HepG2 (cell line): ENCODE results near the gene CRYAB. TPM values are rescaled to one million over a fixed set of nuclear protein-coding genes. Genes with fewer than 3 reads are reported as not detected.

Experiments used
- BORCS8-MEF2B ChIP-seq: sonication (generic); formaldehyde crosslinking; IDR thresholded peaks from 2 replicates; pipeline ENCODE4 v1.8.0; 2022; ENCODE audit warnings: mild to moderate bottlenecking, missing genetic modification reagents
- FOXA3 ChIP-seq: IDR thresholded peaks from 2 replicates; pipeline ENCODE4 v1.6.1; 2016; ENCODE audit warnings: missing genetic modification reagents, missing compliant biosample characterization
- JUNB ChIP-seq: sonication (generic); formaldehyde crosslinking; IDR thresholded peaks from 2 replicates; pipeline ENCODE4 v1.8.0; 2022; ENCODE audit warnings: missing genetic modification reagents, mild to moderate bottlenecking, borderline replicate concordance
- MAZ ChIP-seq, 2 experiments: sonication (generic) in 1 of 2; formaldehyde crosslinking in 1 of 2; IDR thresholded peaks; 2 replicates each; pipeline versions ENCODE4 v1.5.0 to v1.6.1; 2012 to 2020; ENCODE audit warnings: low read depth in 2 of 2, mild to moderate bottlenecking in 2 of 2, borderline replicate concordance in 1 of 2, improper control_type of control experiment in 1 of 2, low read length in 1 of 2, missing genetic modification reagents in 1 of 2, moderate library complexity in 1 of 2
- NBN ChIP-seq: fragments of 450-650 bp; conservative IDR thresholded peaks from 2 replicates; pipeline ENCODE4 v1.6.1; 2017
- TAF15 ChIP-seq: fragments of 200-400 bp; formaldehyde crosslinking; IDR thresholded peaks from one replicate; pipeline ENCODE4 v1.6.1; 2018; ENCODE audit warnings: mild to moderate bottlenecking, low read depth, low read length; ENCODE audit not compliant: poor library complexity, severe bottlenecking
- TCF7 ChIP-seq: sonication (generic); IDR thresholded peaks from 2 replicates; pipeline ENCODE4 v1.6.1; 2016; ENCODE audit warnings: antibody characterized with exemption, low read depth
- ZBTB3 ChIP-seq: sonication (generic); formaldehyde crosslinking; IDR thresholded peaks from 2 replicates; pipeline ENCODE4 v1.4.0; 2020; ENCODE audit warnings: low read depth, mild to moderate bottlenecking, moderate library complexity, missing genetic modification reagents, borderline replicate concordance
- ZNF124 ChIP-seq: sonication (generic); formaldehyde crosslinking; IDR thresholded peaks from 2 replicates; pipeline ENCODE4 v1.4.0; 2020; ENCODE audit warnings: missing genetic modification reagents
- ZNF20 ChIP-seq: sonication (generic); formaldehyde crosslinking; IDR thresholded peaks from 2 replicates; pipeline ENCODE4 v1.4.0; 2020; ENCODE audit warnings: mild to moderate bottlenecking, moderate library complexity, missing genetic modification reagents
- ZNF329 ChIP-seq: sonication (generic); formaldehyde crosslinking; IDR thresholded peaks from 2 replicates; pipeline ENCODE4 v1.9.0; 2021; ENCODE audit warnings: low read depth, mild to moderate bottlenecking, missing genetic modification reagents
- ZNF432 ChIP-seq: sonication (generic); formaldehyde crosslinking; IDR thresholded peaks from 2 replicates; pipeline ENCODE4 v1.5.0; 2020; ENCODE audit warnings: missing genetic modification reagents, mild to moderate bottlenecking, borderline replicate concordance
- ZNF678 ChIP-seq: sonication (generic); formaldehyde crosslinking; IDR thresholded peaks from 2 replicates; pipeline ENCODE4 v1.4.0; 2020; ENCODE audit warnings: mild to moderate bottlenecking, missing genetic modification reagents
- ZNF687 ChIP-seq: sonication (generic); formaldehyde crosslinking; IDR thresholded peaks from 2 replicates; pipeline ENCODE4 v1.5.1; 2020; ENCODE audit warnings: mild to moderate bottlenecking, missing genetic modification reagents, moderate library complexity
- ZNF749 ChIP-seq: sonication (generic); formaldehyde crosslinking; IDR thresholded peaks from 2 replicates; pipeline ENCODE4 v1.8.0; 2022; ENCODE audit warnings: mild to moderate bottlenecking, missing genetic modification reagents, moderate library complexity, borderline replicate concordance
- ZSCAN12 ChIP-seq: sonication (generic); formaldehyde crosslinking; IDR thresholded peaks from 2 replicates; pipeline ENCODE4 v1.9.0; 2021; ENCODE audit warnings: mild to moderate bottlenecking, missing genetic modification reagents
- polyA plus RNA-seq, 8 experiments: library from polyadenylated mRNA; depleted of rRNA in 3 of 8; stranded (reverse) in 7 of 8; unstranded in 1 of 8; fragments of >200 nt; fragmentation: Illumina TruSeq in 4 of 8; extraction: Trizol in 4 of 8; gene quantifications; 2 replicates each; pipeline versions ENCODE4 v1.2.1 to v1.2.3, GENCODE V29; 2011 to 2016; ENCODE audit warnings: low read depth in 4 of 8, missing spikeins in 1 of 8, mixed read lengths in 1 of 8; ENCODE audit not compliant: insufficient read depth in 1 of 8
- total RNA-seq, 5 experiments: library from RNA; depleted of rRNA; stranded (reverse); fragments of >200 nt; fragmentation: Illumina TruSeq; extraction: Trizol; gene quantifications; 2 replicates each; pipeline ENCODE4 v1.2.3, GENCODE V29; 2016; ENCODE audit warnings: low read depth in 1 of 5
- TF ChIP-seq, protein P1 (sequence below): sonication (generic); formaldehyde crosslinking; IDR thresholded peaks from 2 replicates; pipeline ENCODE4 v1.8.0; 2022; ENCODE audit warnings: mild to moderate bottlenecking, missing genetic modification reagents; ENCODE audit not compliant: insufficient replicate concordance
- TF ChIP-seq, protein P2 (sequence below): sonication (generic); formaldehyde crosslinking; IDR thresholded peaks from 2 replicates; pipeline ENCODE4 v1.8.1; 2023; ENCODE audit warnings: missing genetic modification reagents, inconsistent platforms, borderline replicate concordance
- TF ChIP-seq, protein P3 (sequence below): sonication (generic); formaldehyde crosslinking; IDR thresholded peaks from 2 replicates; pipeline ENCODE4 v1.4.0; 2020; ENCODE audit warnings: mild to moderate bottlenecking, missing genetic modification reagents

Gene CRYAB
- total and polyA plus RNA-seq, 2 of the 13 experiments (the other 11 are each of a cell fraction or from before 2014, with no cell fraction given) = 0.55 to 1.1 TPM

GRCh38 chr11:111878849-111879636, 32.5 kb downstream of the CRYAB start, which contains the start of the genes CFAP68 and FDXACB1 (continued):
- TF ChIP-seq ZNF20 (CRISPR knock-in tag) (no peak), ZSCAN12 (CRISPR knock-in tag) (no peak), NBN (no peak), ZNF329 (CRISPR knock-in tag) (peak; percentile 84), TAF15 (no peak), TCF7 (peak; percentile 77), JUNB (CRISPR knock-in tag) (no peak), ZBTB3 (CRISPR knock-in tag) (no peak; the same call in 1 of the 2 replicates), BORCS8-MEF2B (CRISPR knock-in tag) (peak; percentile 19; the same call in 1 of the 2 replicates), ZNF687 (CRISPR knock-in tag) (peak; percentile 92), ZNF678 (CRISPR knock-in tag) (0 out of 2 replicates have a peak, but pooled peaks have one; percentile 32), MAZ (IDR thresholded peaks at IDR 0.05; ENCODE audit: borderline replicate concordance, low read depth, low read length) (peak; percentile 64), MAZ (CRISPR knock-in tag; IDR thresholded peaks at IDR 0.05; ENCODE audit: low read depth) (peak; percentile 94), ZNF432 (no peak), ZNF749 (CRISPR knock-in tag) (peak; percentile 74; the same call in 1 of the 2 replicates), ZNF124 (CRISPR knock-in tag) (peak; percentile 60; the same call in 1 of the 2 replicates), FOXA3 (CRISPR knock-in tag) (peak; percentile 52)
- TF ChIP-seq, protein P1, sequence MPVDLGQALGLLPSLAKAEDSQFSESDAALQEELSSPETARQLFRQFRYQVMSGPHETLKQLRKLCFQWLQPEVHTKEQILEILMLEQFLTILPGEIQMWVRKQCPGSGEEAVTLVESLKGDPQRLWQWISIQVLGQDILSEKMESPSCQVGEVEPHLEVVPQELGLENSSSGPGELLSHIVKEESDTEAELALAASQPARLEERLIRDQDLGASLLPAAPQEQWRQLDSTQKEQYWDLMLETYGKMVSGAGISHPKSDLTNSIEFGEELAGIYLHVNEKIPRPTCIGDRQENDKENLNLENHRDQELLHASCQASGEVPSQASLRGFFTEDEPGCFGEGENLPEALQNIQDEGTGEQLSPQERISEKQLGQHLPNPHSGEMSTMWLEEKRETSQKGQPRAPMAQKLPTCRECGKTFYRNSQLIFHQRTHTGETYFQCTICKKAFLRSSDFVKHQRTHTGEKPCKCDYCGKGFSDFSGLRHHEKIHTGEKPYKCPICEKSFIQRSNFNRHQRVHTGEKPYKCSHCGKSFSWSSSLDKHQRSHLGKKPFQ (CRISPR knock-in tag) = no peak
- TF ChIP-seq, protein P2, sequence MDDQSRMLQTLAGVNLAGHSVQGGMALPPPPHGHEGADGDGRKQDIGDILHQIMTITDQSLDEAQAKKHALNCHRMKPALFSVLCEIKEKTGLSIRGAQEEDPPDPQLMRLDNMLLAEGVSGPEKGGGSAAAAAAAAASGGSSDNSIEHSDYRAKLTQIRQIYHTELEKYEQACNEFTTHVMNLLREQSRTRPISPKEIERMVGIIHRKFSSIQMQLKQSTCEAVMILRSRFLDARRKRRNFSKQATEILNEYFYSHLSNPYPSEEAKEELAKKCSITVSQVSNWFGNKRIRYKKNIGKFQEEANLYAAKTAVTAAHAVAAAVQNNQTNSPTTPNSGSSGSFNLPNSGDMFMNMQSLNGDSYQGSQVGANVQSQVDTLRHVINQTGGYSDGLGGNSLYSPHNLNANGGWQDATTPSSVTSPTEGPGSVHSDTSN = no peak
- TF ChIP-seq, protein P3, sequence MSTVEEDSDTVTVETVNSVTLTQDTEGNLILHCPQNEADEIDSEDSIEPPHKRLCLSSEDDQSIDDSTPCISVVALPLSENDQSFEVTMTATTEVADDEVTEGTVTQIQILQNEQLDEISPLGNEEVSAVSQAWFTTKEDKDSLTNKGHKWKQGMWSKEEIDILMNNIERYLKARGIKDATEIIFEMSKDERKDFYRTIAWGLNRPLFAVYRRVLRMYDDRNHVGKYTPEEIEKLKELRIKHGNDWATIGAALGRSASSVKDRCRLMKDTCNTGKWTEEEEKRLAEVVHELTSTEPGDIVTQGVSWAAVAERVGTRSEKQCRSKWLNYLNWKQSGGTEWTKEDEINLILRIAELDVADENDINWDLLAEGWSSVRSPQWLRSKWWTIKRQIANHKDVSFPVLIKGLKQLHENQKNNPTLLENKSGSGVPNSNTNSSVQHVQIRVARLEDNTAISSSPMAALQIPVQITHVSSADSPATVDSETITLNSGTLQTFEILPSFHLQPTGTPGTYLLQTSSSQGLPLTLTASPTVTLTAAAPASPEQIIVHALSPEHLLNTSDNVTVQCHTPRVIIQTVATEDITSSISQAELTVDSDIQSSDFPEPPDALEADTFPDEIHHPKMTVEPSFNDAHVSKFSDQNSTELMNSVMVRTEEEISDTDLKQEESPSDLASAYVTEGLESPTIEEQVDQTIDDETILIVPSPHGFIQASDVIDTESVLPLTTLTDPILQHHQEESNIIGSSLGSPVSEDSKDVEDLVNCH (CRISPR knock-in tag) = no peak
